Measurements from ENCODE around the gene PCDHA1.
A peak's percentile ranks its signal among the peaks of the same experiment; 100 is the strongest.
"Not testable (repeated sequence)": the region's sequence is repeated elsewhere in the genome, so short reads cannot be mapped to it uniquely, and the experiment has no call there.

DNA sequence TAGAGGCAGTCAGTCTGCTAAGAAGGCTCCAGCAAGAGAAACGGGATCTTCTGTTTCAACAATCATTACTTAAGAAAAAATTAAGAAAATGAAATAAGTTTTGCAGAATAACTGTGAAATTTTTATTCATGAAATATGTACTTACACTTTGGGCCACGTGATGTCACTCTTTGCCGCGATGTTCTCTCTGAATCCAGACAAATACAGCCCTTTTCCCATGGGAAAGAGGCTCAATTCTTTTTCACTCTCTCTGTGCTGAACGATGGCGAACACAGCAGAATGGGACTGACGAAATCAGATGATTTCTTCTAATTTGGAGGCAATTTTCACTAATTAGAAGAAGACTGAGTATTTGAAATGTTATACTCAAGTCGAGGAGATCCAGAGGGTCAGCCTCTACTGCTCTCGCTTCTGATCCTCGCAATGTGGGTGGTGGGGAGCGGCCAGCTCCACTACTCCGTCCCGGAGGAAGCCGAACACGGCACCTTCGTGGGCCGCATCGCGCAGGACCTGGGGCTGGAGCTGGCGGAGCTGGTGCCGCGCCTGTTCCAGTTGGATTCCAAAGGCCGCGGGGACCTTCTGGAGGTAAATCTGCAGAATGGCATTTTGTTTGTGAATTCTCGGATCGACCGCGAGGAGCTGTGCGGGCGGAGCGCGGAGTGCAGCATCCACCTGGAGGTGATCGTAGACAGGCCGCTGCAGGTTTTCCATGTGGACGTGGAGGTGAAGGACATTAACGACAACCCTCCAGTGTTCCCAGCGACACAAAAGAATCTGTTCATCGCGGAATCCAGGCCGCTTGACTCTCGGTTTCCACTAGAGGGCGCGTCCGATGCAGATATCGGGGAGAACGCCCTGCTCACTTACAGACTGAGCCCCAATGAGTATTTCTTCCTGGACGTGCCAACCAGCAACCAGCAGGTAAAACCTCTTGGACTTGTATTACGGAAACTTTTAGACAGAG, 62.5 kb downstream of the PCDHA1 start, which contains the start of gene PCDHA9:
- TF ChIP-seq EZH2phosphoT487 (IDR thresholded peaks at IDR 0.05; ENCODE audit: borderline replicate concordance, low read depth, low read length) = not testable (repeated sequence)
- TF ChIP-seq CTCF (conservative IDR thresholded peaks at IDR 0.05; ENCODE audit: low read length) = peak; percentile 45; the same call in 1 of the 2 replicates
